Calu3 (cell line): ENCODE results near the gene VPS37D. TPM values are rescaled to one million over a fixed set of nuclear protein-coding genes. Genes with fewer than 3 reads are reported as not detected.

Experiments
- BruUV-seq: library from RNA; stranded (reverse); fragments of 400-500 nt; replicated peaks from 2 replicates; lab custom pipeline; 2021; lab: Mats Ljungman, UMichigan
- CTCF ChIA-PET: fragments of 300-600 bp; sonication (Branson Sonifier 250); formaldehyde crosslinking; loops from one replicate; lab custom pipeline; 2022; ENCODE audit warnings: antibody characterized with exemption; lab: Charles Lee
- DNase-seq: peaks from one replicate; pipeline ENCODE4 v3.0.0; 2022
- H3K27ac Mint-ChIP-seq: one replicate; pipeline ENCODE4 v1.8.0; 2022; ENCODE audit warnings: mixed read lengths; ENCODE audit not compliant: unreplicated experiment
- H3K27me3 Mint-ChIP-seq: one replicate; pipeline ENCODE4 v1.8.0; 2022; ENCODE audit warnings: mixed read lengths; ENCODE audit not compliant: unreplicated experiment
- H3K36me3 Mint-ChIP-seq: one replicate; pipeline ENCODE4 v1.8.0; 2022; ENCODE audit warnings: mild to moderate bottlenecking, moderate library complexity, mixed read lengths; ENCODE audit not compliant: insufficient read depth, unreplicated experiment
- H3K4me1 Mint-ChIP-seq: one replicate; pipeline ENCODE4 v1.8.0; 2022; ENCODE audit warnings: mild to moderate bottlenecking, low read depth, mixed read lengths; ENCODE audit not compliant: unreplicated experiment
- H3K4me3 Mint-ChIP-seq: one replicate; pipeline ENCODE4 v1.8.0; 2022; ENCODE audit warnings: mild to moderate bottlenecking, low read depth, moderate library complexity, mixed read lengths; ENCODE audit not compliant: unreplicated experiment
- H3K9me3 Mint-ChIP-seq: one replicate; pipeline ENCODE4 v1.8.0; 2022; ENCODE audit warnings: low read depth, mixed read lengths; ENCODE audit not compliant: unreplicated experiment
- CTCF ChIP-seq: fragments of 200-600 bp; IDR thresholded peaks from one replicate; pipeline ENCODE4 v1.8.0; 2022; ENCODE audit warnings: antibody characterized with exemption; ENCODE audit not compliant: unreplicated experiment
- intact Hi-C: fragments of 100-400 bp; cut with micrococcal nuclease; formaldehyde crosslinking; loops from one replicate; pipeline ENCODE4 v1.10.0; 2022; ENCODE audit not compliant: unreplicated experiment
- total RNA-seq: library from RNA; stranded (reverse); gene quantifications from 2 replicates; pipeline ENCODE4 v1.2.3, GENCODE V29; 2022

VPS37D gene
- total RNA-seq, 1 experiment from 2014 or later = 0.94 TPM

- Mint-ChIP-seq H3K27me3 (no peaks in the 10 kb centered on the region), H3K4me1 (peaks cover 22% of the 10 kb centered on the region), H3K27ac (no peak overlapping the region), H3K4me3 (peak overlapping the region; percentile 67), H3K9me3 (peaks cover under 1% of the 10 kb centered on the region), H3K36me3 (peaks cover 27% of the 10 kb centered on the region)
- no peak for TF ChIP-seq CTCF
- DNase-seq = no peak
- BruUV-seq = no TSS peak
- CTCF ChIA-PET = interaction anchor here (0.6 to 1.6 kb wide), 3 partner anchors 57 to 221 kb away, joined by 3 to 6 read pairs (median 3); no protein-coding TSS in a partner anchor
- intact Hi-C loops = no loop called here
Observed at GRCh38 chr7:73668103-73668885, 663 bp downstream of the VPS37D start.

GRCh38 chr7:73668886-73669230 is 1.2 kb downstream of the VPS37D start:
- intact Hi-C loops = no loop called here
- H3K9me3 Mint-ChIP-seq = no peaks in the 10 kb centered on the region
- H3K27ac Mint-ChIP-seq = no peak overlapping the region
- DNase-seq = no peak
- H3K27me3 Mint-ChIP-seq = no peaks in the 10 kb centered on the region
- no TSS peak for BruUV-seq
- H3K4me3 Mint-ChIP-seq = peak overlapping the region; percentile 67
- peaks cover 21% of the 10 kb centered on the region for H3K4me1 Mint-ChIP-seq
- no peak for TF ChIP-seq CTCF
- peaks cover 27% of the 10 kb centered on the region for H3K36me3 Mint-ChIP-seq
- CTCF ChIA-PET = interaction anchor here (0.6 to 1.6 kb wide), 3 partner anchors 15 to 62 kb away, joined by 3 to 9 read pairs (median 6); no protein-coding TSS in a partner anchor

- Mint-ChIP-seq H3K27ac (no peak overlapping the region), H3K27me3 (no peaks in the 10 kb centered on the region)
Observed at GRCh38 chr7:73669288-73669701, 1.7 kb downstream of the VPS37D start.

GRCh38 chr7:73669858-73670385 is 2.3 kb downstream of the VPS37D start:
- H3K36me3 Mint-ChIP-seq = peaks cover 22% of the 10 kb centered on the region
- H3K4me3 Mint-ChIP-seq = no peak overlapping the region
- TF ChIP-seq CTCF = no peak
- CTCF ChIA-PET = interaction anchor here (0.6 to 1.6 kb wide), 3 partner anchors 15 to 56 kb away, joined by 3 to 6 read pairs (median 4); no protein-coding TSS in a partner anchor
- BruUV-seq = no TSS peak
- H3K27me3 Mint-ChIP-seq = no peaks in the 10 kb centered on the region
- no peaks in the 10 kb centered on the region for H3K9me3 Mint-ChIP-seq
- intact Hi-C loops = no loop called here
- no peak overlapping the region for H3K27ac Mint-ChIP-seq
- peaks cover 14% of the 10 kb centered on the region for H3K4me1 Mint-ChIP-seq
- no peak for DNase-seq

More at GRCh38 chr7:73669288-73669701, 1.7 kb downstream of the VPS37D start:
- Mint-ChIP-seq H3K9me3 (no peaks in the 10 kb centered on the region), H3K4me3 (no peak overlapping the region), H3K4me1 (peaks cover 17% of the 10 kb centered on the region), H3K36me3 (peaks cover 23% of the 10 kb centered on the region)
- TF ChIP-seq CTCF = no peak
- BruUV-seq = no TSS peak
- DNase-seq = no peak
- CTCF ChIA-PET = interaction anchor here (0.6 to 1.6 kb wide), 3 partner anchors 15 to 62 kb away, joined by 3 to 9 read pairs (median 6); no protein-coding TSS in a partner anchor
- intact Hi-C loops = no loop called here
